Measurements from ENCODE around the gene UGT1A9.

GRCh38 chr2:233811087-233811486, 139.4 kb downstream of the UGT1A9 start:
- no peak for TF ChIP-seq CTCF (IDR thresholded peaks at IDR 0.05)
- no peak for TF ChIP-seq POLR2A (IDR thresholded peaks at IDR 0.05)
